Stomach (tissue), 9 donors: ENCODE results near the gene WDR73. TPM values are rescaled to one million over a fixed set of nuclear protein-coding genes. Genes with fewer than 3 reads are reported as not detected.

Source experiments
- DNase-seq, 2 donors: peaks; one replicate each; pipeline versions ENCODE4 v3.0.0 to v3.0.0-alpha.2; 2013 to 2019
- H3K27ac ChIP-seq, 5 donors: fragments of 200-600 bp in 4 of 5; sonication (generic) in 4 of 5; one replicate each; pipeline ENCODE4 v1.5.1; 2013 to 2019; ENCODE audit warnings: mild to moderate bottlenecking in 1 of 5, moderate library complexity in 1 of 5
- H3K27me3 ChIP-seq, 3 donors: fragments of 200-600 bp; sonication (generic); one replicate each; pipeline ENCODE4 v1.5.1; 2017 to 2019; ENCODE audit warnings: mixed run types in 1 of 3
- H3K36me3 ChIP-seq, 4 donors: fragments of 200-600 bp; sonication (generic); 1 replicate in 3 of 4; 2 replicates in 1 of 4; pipeline ENCODE4 v1.5.1; 2016 to 2019
- H3K4me1 ChIP-seq, 4 donors: fragments of 200-600 bp; sonication (generic); one replicate each; pipeline ENCODE4 v1.5.1; 2016 to 2019
- H3K4me3 ChIP-seq, 4 donors: fragments of 200-600 bp; sonication (generic) in 3 of 4; one replicate each; pipeline ENCODE4 v1.5.1; 2016 to 2019; ENCODE audit warnings: mild to moderate bottlenecking in 1 of 4
- H3K9me3 ChIP-seq, 4 donors: fragments of 200-600 bp; sonication (generic); one replicate each; pipeline ENCODE4 v1.5.1; 2016 to 2019
- EP300 ChIP-seq: sonication (generic); formaldehyde crosslinking; IDR thresholded peaks from one replicate; pipeline ENCODE4 v1.6.1; 2017; ENCODE audit warnings: antibody characterized with exemption
- POLR2A ChIP-seq, 4 donors: fragments of 450-650 bp; IDR thresholded peaks; one replicate each; pipeline ENCODE4 v1.6.1; 2016; ENCODE audit warnings: antibody characterized with exemption in 4 of 4, control low read depth in 2 of 4, mild to moderate bottlenecking in 1 of 4, moderate library complexity in 1 of 4
- POLR2AphosphoS5 ChIP-seq, 3 donors: sonication (generic); formaldehyde crosslinking; IDR thresholded peaks; one replicate each; pipeline ENCODE4 v1.6.1; 2016; ENCODE audit warnings: antibody characterized with exemption in 3 of 3
- WGBS, 5 donors: extraction: QIAGEN DNeasy Blood & Tissue Kit in 3 of 5; methylation state at CpG; one replicate each; pipeline versions ENCODE4 v1.1.5 to v1.1.7; 2013 to 2018; 5-methylcytosine and 5-hydroxymethylcytosine counted together
- intact Hi-C: fragments of 100-400 bp; cut with DNase I; formaldehyde crosslinking; loops from one replicate; pipeline ENCODE4 v1.15.1; 2023; ENCODE audit warnings: low total_unique reads
- polyA plus RNA-seq, 3 donors: library from polyadenylated mRNA; stranded (reverse); fragments of 200-250 nt; gene quantifications; one replicate each; pipeline ENCODE4 v1.2.3, GENCODE V29; 2013
- total RNA-seq, 5 donors: library from RNA; depleted of rRNA; stranded (reverse); fragments of >200 nt; gene quantifications; one replicate each; pipeline versions ENCODE4 v1.1.0 to v1.2.3, GENCODE V29; 2014 to 2016
- TF ChIP-seq, protein P1 (sequence below), 7 experiments: fragments of 450-650 bp in 4 of 7; fragments of 200-600 bp in 3 of 7; sonication (generic) in 3 of 7; IDR thresholded peaks; one replicate each; pipeline ENCODE4 v1.5.1; 2016 to 2019; ENCODE audit warnings: antibody characterized with exemption in 7 of 7, control low read depth in 2 of 7, mild to moderate bottlenecking in 1 of 7
- donor health status: healthy with polysubstance abuse.
- donor health status: Bipolar disorder and iron deficiency.
- donor health status: healthy.

WDR73 gene
- total and polyA plus RNA-seq, 8 donors, result 9.1 to 70.1 (median 21.2) TPM

DNA sequence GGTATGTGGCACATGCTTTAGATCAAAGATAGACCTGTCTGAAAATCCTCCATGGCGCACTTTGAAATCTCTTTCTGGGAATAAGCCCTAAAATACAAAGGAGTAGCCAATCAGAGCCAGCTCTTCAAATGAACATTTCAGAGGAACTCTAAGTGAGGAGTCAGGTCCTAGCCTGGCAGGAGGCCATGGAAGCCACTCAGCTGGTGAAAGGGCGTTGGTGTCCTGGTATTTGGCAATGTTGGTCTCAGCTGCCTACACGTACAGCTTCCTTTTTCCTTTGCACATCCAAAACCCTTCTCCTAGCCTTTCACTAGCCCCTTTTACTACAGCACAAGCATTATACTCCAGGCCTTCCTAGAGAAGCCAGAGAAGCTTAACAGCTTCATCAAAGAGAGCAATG, 5.5 kb downstream of the WDR73 start:
- intact Hi-C loops, result no loop called here
- H3K27ac ChIP-seq, result no peak overlapping the region
- H3K4me3 ChIP-seq, result no peak overlapping the region
- no peak for DNase-seq
- peaks cover 19 to 44% (median 32%) of the 10 kb centered on the region in 4 donors for H3K4me1 ChIP-seq
- H3K36me3 ChIP-seq, result peaks cover 78 to 92% (median 90%) of the 10 kb centered on the region in 4 donors
- WGBS, 5 donors, result 45 to 63% (median 52%) methylated on average over 3 of the region's 3 CpGs
- no peaks in the 10 kb centered on the region for H3K9me3 ChIP-seq
- TF ChIP-seq POLR2A (IDR thresholded peaks at IDR 0.05) (no peak), POLR2AphosphoS5 (IDR thresholded peaks at IDR 0.05) (no peak), EP300 (no peak)
- TF ChIP-seq, protein P1, sequence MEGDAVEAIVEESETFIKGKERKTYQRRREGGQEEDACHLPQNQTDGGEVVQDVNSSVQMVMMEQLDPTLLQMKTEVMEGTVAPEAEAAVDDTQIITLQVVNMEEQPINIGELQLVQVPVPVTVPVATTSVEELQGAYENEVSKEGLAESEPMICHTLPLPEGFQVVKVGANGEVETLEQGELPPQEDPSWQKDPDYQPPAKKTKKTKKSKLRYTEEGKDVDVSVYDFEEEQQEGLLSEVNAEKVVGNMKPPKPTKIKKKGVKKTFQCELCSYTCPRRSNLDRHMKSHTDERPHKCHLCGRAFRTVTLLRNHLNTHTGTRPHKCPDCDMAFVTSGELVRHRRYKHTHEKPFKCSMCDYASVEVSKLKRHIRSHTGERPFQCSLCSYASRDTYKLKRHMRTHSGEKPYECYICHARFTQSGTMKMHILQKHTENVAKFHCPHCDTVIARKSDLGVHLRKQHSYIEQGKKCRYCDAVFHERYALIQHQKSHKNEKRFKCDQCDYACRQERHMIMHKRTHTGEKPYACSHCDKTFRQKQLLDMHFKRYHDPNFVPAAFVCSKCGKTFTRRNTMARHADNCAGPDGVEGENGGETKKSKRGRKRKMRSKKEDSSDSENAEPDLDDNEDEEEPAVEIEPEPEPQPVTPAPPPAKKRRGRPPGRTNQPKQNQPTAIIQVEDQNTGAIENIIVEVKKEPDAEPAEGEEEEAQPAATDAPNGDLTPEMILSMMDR (IDR thresholded peaks at IDR 0.05), result no peak
- no peaks in the 10 kb centered on the region for H3K27me3 ChIP-seq

DNA sequence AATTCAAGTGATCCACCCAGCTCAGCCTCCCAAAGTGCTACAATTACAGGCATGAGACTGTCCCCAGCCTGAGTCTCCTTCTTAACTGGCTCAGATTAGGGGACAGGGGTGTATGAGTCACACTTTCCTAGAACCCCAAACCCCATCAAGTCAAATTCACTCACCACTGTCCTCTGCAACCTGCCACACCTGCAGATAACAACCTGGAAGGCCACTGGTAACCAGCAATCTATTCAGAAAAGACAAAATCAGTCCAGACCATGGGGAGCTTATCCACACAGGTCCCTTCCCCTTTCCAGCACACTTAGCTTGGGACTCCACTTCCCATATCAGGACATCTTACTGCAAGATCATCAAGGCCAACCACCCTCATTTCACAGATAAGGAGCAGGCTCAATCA, 6.4 kb downstream of the WDR73 start:
- H3K9me3 ChIP-seq, result no peaks in the 10 kb centered on the region
- H3K27ac ChIP-seq, result no peak overlapping the region
- H3K4me3 ChIP-seq, result no peak overlapping the region
- no peak for DNase-seq
- H3K4me1 ChIP-seq, result peaks cover 11 to 36% (median 24%) of the 10 kb centered on the region in 4 donors
- TF ChIP-seq, protein P1 (IDR thresholded peaks at IDR 0.05), result no peak
- TF ChIP-seq POLR2AphosphoS5 (IDR thresholded peaks at IDR 0.05) (no peak), POLR2A (IDR thresholded peaks at IDR 0.05) (no peak), EP300 (no peak)
- no peaks in the 10 kb centered on the region for H3K27me3 ChIP-seq
- intact Hi-C loops, result no loop called here
- peaks cover 84 to 100% (median 98%) of the 10 kb centered on the region in 4 donors for H3K36me3 ChIP-seq

DNA sequence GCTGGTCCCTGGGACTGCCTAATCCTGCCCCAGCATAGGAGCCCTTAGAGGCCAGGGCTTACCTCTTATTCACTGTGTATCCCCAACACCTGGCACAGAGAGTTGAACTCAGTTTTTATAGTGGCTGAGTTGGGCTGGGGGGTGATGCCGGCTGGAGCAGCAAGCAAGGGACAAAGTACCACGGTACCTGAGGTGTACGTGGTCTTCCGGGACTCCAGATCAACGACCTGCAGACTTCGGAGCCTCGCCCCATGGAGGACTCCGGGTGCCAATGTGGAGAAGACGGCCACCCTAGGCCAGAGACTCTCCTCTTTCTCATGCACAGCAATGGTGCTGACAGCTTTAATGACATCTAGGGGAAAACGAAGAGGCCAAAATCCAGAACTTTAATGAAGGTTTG, 8.1 kb downstream of the WDR73 start:
- H3K36me3 ChIP-seq, result peaks cover 88 to 100% (median 100%) of the 10 kb centered on the region in 4 donors
- WGBS, 5 donors, result 88 to 97% (median 92%) methylated on average over 10 of the region's 10 CpGs
- H3K4me1 ChIP-seq, result peaks cover 0 to 20% (median 9%) of the 10 kb centered on the region in 4 donors
- H3K4me3 ChIP-seq, result no peak overlapping the region
- no peaks in the 10 kb centered on the region for H3K27me3 ChIP-seq
- intact Hi-C loops, result no loop called here
- H3K9me3 ChIP-seq, result no peaks in the 10 kb centered on the region
- TF ChIP-seq EP300 (no peak), POLR2A (IDR thresholded peaks at IDR 0.05) (no peak), POLR2AphosphoS5 (IDR thresholded peaks at IDR 0.05) (no peak)
- TF ChIP-seq, protein P1 (IDR thresholded peaks at IDR 0.05), result no peak
- DNase-seq, result no peak
- no peak overlapping the region for H3K27ac ChIP-seq

DNA sequence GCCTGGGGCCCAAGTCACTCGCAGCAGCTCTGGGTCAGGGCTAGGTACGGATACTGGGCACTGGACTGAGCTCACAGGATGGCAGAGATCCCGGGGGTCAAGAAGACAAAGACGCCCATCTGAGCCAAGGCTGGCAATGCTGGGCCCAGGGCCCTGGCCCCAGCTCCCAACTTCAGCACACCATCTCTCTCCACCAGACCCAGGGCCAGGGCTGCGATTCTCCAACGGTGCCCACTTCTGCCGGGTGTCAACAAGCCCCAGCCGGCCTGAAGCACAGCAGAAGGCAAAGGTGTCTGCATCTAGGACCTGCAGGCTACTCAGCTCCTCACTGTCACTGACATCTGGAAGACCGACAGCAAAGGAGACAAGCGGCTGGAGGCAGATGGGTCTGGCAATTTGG, 8.6 kb downstream of the WDR73 start:
- H3K4me1 ChIP-seq, result peaks cover 0 to 16% (median 8%) of the 10 kb centered on the region in 4 donors
- H3K4me3 ChIP-seq, result no peak overlapping the region
- no peaks in the 10 kb centered on the region for H3K27me3 ChIP-seq
- H3K9me3 ChIP-seq, result no peaks in the 10 kb centered on the region
- TF ChIP-seq POLR2AphosphoS5 (IDR thresholded peaks at IDR 0.05), result no peak
- TF ChIP-seq EP300, result no peak
- TF ChIP-seq, protein P1 (IDR thresholded peaks at IDR 0.05), result no peak
- no peak for TF ChIP-seq POLR2A (IDR thresholded peaks at IDR 0.05)
- no peak for DNase-seq
- H3K27ac ChIP-seq, result no peak overlapping the region
- WGBS, 5 donors, result 90 to 97% (median 93%) methylated on average over 9 to 10 of the region's 10 CpGs
- peaks cover 88 to 100% (median 100%) of the 10 kb centered on the region in 4 donors for H3K36me3 ChIP-seq
- intact Hi-C loops, result no loop called here
